PC-9 (cell line): ENCODE results near the gene ZNF598.

ENCODE experiments used
- CTCF ChIP-seq: fragments of 200-600 bp; sonication (generic); conservative IDR thresholded peaks from 2 replicates; pipeline ENCODE4 v1.6.1; 2017; ENCODE audit warnings: mixed run types, antibody characterized with exemption, mild to moderate bottlenecking, moderate library complexity
- EZH2 ChIP-seq: fragments of 200-600 bp; sonication (generic); IDR thresholded peaks from 2 replicates; pipeline ENCODE4 v1.8.0; 2017; ENCODE audit warnings: antibody characterized with exemption, low read depth

DNA sequence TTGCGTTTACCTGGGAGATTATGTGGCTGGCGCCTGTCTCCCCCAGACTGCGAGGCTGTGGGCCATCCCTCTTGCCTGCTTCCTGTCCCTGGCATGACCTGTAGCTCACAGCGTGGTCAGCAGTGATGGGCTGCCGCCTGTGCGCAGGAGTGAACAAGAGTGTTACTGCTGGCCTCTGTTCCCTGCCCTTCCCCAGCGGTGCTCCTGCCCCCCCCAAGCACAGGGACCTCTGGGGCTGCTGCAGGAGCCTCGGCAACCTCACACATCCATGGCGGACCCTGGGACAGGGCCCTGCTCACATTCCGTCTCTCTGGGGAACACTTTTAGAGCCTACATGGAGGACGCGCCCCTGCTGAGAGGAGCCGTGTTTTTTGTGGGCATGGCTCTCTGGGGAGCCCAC, 48.8 kb upstream of the ZNF598 start:
- no peak for TF ChIP-seq CTCF
- no peak for TF ChIP-seq EZH2
